C4-2B (cell line): ENCODE results near the gene NMRAL1.

ENCODE experiments used
- H3K27ac ChIP-seq: fragments of 450-650 bp; 2 replicates; pipeline ENCODE4 v1.5.1; 2017
- ZFX ChIP-seq: fragments of 450-650 bp; IDR thresholded peaks from 2 replicates; pipeline ENCODE4 v1.6.1; 2017
- TF ChIP-seq, protein P1 (sequence below): fragments of 450-650 bp; conservative IDR thresholded peaks from 2 replicates; pipeline ENCODE4 v1.5.1; 2017; ENCODE audit warnings: mild to moderate bottlenecking

The NMRAL1 gene

DNA sequence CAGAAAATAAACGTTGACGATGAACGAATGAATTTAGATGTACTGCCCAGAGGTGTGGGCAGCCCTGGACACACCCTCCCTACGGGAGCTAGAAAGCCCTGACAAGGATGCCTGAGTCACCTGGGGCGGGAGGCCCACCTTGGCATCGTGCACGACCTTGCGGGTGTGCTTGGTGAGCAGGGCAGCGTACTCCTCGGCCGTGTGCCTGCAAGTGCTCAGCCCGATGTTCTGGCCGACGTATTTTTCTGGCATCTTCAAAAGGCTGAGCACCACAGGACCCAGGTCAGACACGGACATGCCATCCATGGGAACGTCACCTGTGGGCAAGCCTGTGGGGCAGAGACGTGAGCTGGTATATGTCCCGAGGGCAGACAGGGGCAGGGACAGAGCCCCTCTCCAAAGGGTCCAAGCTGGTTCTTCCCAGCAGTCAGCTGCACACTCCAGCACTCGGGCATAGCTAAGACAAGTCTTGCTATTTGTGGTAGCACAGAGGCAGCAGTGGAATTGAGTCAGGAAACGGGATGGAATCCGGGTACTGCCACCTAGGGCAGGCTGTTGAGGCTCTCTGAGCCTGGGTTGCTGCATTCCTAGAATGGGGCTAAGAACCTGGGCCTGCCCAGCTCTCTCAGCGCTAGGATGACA, 10.8 kb downstream of the NMRAL1 start:
- no peak overlapping the region for H3K27ac ChIP-seq

DNA sequence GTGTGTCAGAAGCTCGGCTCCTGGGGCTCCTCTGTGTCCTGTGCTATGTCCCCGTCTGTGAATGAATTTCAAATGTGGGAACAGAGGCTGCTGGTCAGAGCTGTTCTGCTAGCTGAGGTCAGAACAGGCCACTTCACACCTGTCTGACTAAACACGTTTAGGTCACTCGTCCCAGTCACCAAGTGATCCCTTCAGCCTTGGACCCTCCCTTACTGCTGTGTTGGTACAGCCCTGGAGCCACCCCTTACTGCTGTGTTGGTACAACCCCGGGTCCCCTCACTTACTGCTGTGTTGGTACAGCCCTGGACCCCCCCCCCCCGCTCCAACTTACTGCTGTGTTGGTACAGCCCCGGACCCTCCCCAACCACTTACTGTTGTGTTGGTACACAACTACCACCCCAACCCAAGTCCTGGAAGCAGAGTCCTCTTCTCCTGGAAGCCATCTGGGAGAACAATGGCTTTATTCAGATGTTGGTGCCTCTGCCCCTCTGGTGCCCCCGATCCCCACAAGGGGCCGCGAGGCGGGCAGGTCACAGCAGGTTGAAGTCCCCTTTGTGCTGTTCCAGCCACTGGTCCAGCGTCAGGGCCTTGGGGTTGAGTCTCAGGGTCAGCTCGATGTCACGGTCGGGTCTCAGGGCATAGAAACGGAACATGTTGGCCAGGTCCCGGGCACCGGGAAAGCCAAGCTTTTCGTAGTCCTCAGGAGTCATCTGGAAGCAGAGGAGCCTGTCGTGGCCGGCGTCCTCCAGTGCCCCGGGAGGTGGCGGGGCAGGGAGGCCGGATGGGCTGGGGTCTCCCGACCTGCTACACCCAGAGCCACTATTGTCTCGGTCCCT, 13.0 kb downstream of the NMRAL1 start:
- H3K27ac ChIP-seq: no peak overlapping the region
- TF ChIP-seq, protein P1, sequence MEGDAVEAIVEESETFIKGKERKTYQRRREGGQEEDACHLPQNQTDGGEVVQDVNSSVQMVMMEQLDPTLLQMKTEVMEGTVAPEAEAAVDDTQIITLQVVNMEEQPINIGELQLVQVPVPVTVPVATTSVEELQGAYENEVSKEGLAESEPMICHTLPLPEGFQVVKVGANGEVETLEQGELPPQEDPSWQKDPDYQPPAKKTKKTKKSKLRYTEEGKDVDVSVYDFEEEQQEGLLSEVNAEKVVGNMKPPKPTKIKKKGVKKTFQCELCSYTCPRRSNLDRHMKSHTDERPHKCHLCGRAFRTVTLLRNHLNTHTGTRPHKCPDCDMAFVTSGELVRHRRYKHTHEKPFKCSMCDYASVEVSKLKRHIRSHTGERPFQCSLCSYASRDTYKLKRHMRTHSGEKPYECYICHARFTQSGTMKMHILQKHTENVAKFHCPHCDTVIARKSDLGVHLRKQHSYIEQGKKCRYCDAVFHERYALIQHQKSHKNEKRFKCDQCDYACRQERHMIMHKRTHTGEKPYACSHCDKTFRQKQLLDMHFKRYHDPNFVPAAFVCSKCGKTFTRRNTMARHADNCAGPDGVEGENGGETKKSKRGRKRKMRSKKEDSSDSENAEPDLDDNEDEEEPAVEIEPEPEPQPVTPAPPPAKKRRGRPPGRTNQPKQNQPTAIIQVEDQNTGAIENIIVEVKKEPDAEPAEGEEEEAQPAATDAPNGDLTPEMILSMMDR: no peak
- no peak for TF ChIP-seq ZFX

More for the DNA sequence above, 10.8 kb downstream of the NMRAL1 start:
- TF ChIP-seq, protein P1: no peak
- TF ChIP-seq ZFX: no peak

DNA sequence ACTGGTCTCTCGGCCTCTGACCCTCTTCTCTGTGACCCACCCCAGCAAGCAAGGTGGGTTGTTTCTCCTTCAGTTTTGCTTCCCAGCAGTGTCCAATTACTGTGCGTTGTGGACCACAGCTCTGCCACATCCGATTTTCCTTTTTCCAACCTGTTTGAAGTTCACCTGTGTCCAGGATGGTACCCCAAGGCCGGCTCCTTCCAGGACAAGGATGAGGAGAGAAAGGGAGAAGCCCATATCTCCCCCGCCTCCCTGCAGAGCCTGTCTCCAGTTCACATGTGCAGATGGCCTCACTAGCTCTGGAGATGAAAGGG, 13.5 kb downstream of the NMRAL1 start:
- TF ChIP-seq, protein P1: no peak
- no peak for TF ChIP-seq ZFX

DNA sequence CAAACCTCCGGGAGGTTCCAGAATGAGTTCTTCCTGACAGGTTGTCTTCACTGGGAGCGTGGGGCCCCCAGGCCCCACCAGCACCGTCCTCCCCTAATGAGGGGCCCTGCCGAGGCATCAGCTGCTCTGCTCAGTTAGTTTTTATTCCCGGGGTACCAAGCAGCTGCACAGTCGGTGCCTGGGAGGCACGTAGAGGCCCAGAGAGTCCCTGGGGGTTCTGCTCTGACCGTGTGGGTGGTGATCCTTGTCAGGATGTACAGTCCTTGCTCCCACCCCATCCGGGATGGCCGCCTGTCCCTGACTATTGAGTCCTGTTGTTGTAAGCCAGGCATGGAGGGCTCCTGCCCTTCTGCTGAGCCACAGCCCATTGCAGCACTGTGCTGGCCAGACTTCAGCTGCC, 18.5 kb downstream of the NMRAL1 start:
- no peak overlapping the region for H3K27ac ChIP-seq
- TF ChIP-seq, protein P1: no peak
- TF ChIP-seq ZFX: no peak

More for the DNA sequence above, 13.5 kb downstream of the NMRAL1 start:
- H3K27ac ChIP-seq: no peak overlapping the region

DNA sequence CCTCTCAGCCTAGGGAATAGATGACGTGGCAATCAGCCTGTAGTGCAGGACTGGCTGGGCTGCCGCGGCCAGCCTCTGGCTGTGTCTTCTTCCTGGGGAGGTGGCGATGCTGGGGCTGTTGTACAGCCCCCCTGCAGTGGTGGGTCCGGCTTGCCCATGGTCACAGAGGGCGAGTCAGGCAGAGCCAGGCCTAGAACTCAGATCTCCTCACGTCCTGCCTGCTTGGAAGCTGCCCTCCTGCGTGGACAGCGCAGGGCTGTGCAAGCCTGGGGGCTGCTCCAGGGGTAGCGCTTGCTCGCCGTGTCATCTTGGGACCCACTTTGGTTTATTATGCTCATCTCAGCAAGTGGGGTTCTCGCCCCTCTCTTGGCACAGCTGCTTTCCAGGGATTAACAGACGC, 19.3 kb downstream of the NMRAL1 start:
- TF ChIP-seq, protein P1: no peak
- no peak for TF ChIP-seq ZFX
- H3K27ac ChIP-seq: no peak overlapping the region

DNA sequence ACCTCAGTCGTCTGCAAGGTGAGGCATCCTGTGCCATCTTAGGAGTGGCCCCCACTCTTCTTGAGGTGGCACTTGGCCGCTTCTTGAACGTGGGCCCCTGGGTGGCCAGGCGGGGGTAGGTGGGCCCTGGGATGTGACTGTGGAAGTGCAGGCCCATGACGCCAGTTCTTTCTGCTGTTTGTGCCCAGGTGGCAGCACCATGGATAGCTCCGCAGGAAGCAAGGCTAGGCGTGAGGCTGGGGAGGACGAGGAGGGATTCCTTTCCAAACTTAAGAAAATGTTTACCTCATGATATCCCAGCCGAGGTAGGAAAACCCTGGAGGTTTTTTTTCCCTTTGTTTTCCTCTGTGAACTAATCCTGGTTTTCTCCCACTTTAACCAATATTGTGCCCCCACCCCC, 19.8 kb downstream of the NMRAL1 start:
- no peak overlapping the region for H3K27ac ChIP-seq
- TF ChIP-seq ZFX: no peak
- TF ChIP-seq, protein P1: no peak

DNA sequence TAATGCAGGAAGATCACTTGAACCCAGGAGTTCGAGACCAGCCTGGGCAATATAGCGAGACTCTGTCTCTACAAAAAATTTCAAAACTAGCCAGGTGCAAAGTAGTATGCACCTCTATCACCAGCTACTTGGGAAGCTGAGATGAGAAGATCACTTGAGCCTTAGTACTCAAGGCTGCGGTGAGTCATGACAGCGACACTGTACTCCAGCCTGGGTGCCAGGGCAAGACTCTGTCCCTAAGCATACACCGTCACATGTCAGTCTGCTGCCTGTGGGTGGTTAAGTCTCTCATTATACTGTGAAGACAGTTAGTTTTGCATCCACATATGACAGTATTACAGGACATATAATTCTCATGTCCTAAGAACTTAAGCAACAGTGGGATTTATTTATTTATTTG, 21.8 kb downstream of the NMRAL1 start:
- no peak overlapping the region for H3K27ac ChIP-seq
- TF ChIP-seq, protein P1: no peak
- TF ChIP-seq ZFX: no peak
